H9 (cell line): Measurements from ENCODE around the gene RAG1. TPM values are rescaled to one million over a fixed set of nuclear protein-coding genes. Genes with fewer than 3 reads are reported as not detected.
A peak's percentile ranks its signal among the peaks of the same experiment; 100 is the strongest.

ENCODE experiments used
- DNase-seq: peaks from one replicate; pipeline ENCODE4 v3.0.0-alpha.2; 2017
- H2AFZ ChIP-seq: one replicate; pipeline ENCODE4 v1.6.1; 2013; ENCODE audit warnings: mild to moderate bottlenecking, low read length, control low read depth, moderate library complexity
- H2AK5ac ChIP-seq: 2 replicates; pipeline ENCODE4 v1.6.1; 2013; ENCODE audit warnings: low read length, control low read depth, mixed read lengths; ENCODE audit not compliant: insufficient read length
- H2BK120ac ChIP-seq: one replicate; pipeline ENCODE4 v1.6.1; 2013; ENCODE audit warnings: low read depth, mild to moderate bottlenecking, low read length, control low read depth, inconsistent platforms; ENCODE audit not compliant: poor library complexity, severe bottlenecking
- H2BK12ac ChIP-seq: 2 replicates; pipeline ENCODE4 v1.6.1; 2013; ENCODE audit warnings: low read length, control low read depth, mixed read lengths, low read depth; ENCODE audit not compliant: insufficient read length
- H2BK15ac ChIP-seq: 2 replicates; pipeline ENCODE4 v1.6.1; 2013; ENCODE audit warnings: low read depth, low read length, control low read depth
- H2BK20ac ChIP-seq: one replicate; pipeline ENCODE4 v1.6.1; 2013; ENCODE audit warnings: low read depth, mild to moderate bottlenecking, low read length, control low read depth, inconsistent platforms; ENCODE audit not compliant: poor library complexity, severe bottlenecking
- H2BK5ac ChIP-seq: 2 replicates; pipeline ENCODE4 v1.6.1; 2013; ENCODE audit warnings: low read length, control low read depth, mixed read lengths; ENCODE audit not compliant: insufficient read length
- H3K14ac ChIP-seq: 2 replicates; pipeline ENCODE4 v1.6.1; 2013; ENCODE audit warnings: low read length, control low read depth; ENCODE audit not compliant: insufficient read depth
- H3K18ac ChIP-seq: 2 replicates; pipeline ENCODE4 v1.6.1; 2013; ENCODE audit warnings: low read depth, mild to moderate bottlenecking, mixed read lengths, low read length, control low read depth; ENCODE audit not compliant: insufficient read length
- H3K23ac ChIP-seq: 2 replicates; pipeline ENCODE4 v1.6.1; 2013; ENCODE audit warnings: low read length, control low read depth, mixed read lengths, low read depth; ENCODE audit not compliant: insufficient read length
- H3K23me2 ChIP-seq: 2 replicates; pipeline ENCODE4 v1.6.1; 2013; ENCODE audit warnings: low read depth, mild to moderate bottlenecking, mixed read lengths, low read length, control low read depth; ENCODE audit not compliant: insufficient read length, poor library complexity, severe bottlenecking
- H3K27ac ChIP-seq: 2 replicates; pipeline ENCODE4 v1.5.1; 2013; ENCODE audit warnings: low read length, control low read depth, mixed read lengths, low read depth; ENCODE audit not compliant: insufficient read length
- H3K27me3 ChIP-seq: 2 replicates; pipeline ENCODE4 v1.6.1; 2013; ENCODE audit warnings: low read length, control low read depth, inconsistent platforms; ENCODE audit not compliant: insufficient read depth
- H3K4ac ChIP-seq: 2 replicates; pipeline ENCODE4 v1.6.1; 2013; ENCODE audit warnings: low read depth, mild to moderate bottlenecking, control low read depth, inconsistent platforms, low read length, moderate library complexity
- H3K4me1 ChIP-seq: 2 replicates; pipeline ENCODE4 v1.6.1; 2013; ENCODE audit warnings: low read length, control low read depth, inconsistent platforms; ENCODE audit not compliant: insufficient read depth
- H3K4me2 ChIP-seq: 2 replicates; pipeline ENCODE4 v1.6.1; 2013; ENCODE audit warnings: low read length, control low read depth, mixed read lengths; ENCODE audit not compliant: insufficient read length, insufficient read depth
- H3K56ac ChIP-seq: 2 replicates; pipeline ENCODE4 v1.6.1; 2013; ENCODE audit warnings: low read depth, mild to moderate bottlenecking, mixed read lengths, low read length, control low read depth; ENCODE audit not compliant: insufficient read length
- H3K79me1 ChIP-seq: 2 replicates; pipeline ENCODE4 v1.6.1; 2013; ENCODE audit warnings: low read depth, mild to moderate bottlenecking, moderate library complexity, low read length, control low read depth, inconsistent platforms; ENCODE audit not compliant: insufficient read depth, poor library complexity, severe bottlenecking
- H3K79me2 ChIP-seq: 2 replicates; pipeline ENCODE4 v1.6.1; 2013; ENCODE audit warnings: low read length, control low read depth, inconsistent platforms; ENCODE audit not compliant: insufficient read depth
- H3K9ac ChIP-seq: 2 replicates; pipeline ENCODE4 v1.6.1; 2013; ENCODE audit warnings: low read length, control low read depth, mixed read lengths; ENCODE audit not compliant: insufficient read length; ENCODE audit errors: extremely low read depth
- H3K9me3 ChIP-seq: one replicate; pipeline ENCODE4 v1.6.1; 2013; ENCODE audit warnings: low read depth, low read length, inconsistent platforms; ENCODE audit not compliant: control insufficient read depth
- H3T11ph ChIP-seq: one replicate; pipeline ENCODE4 v1.6.1; 2013; ENCODE audit warnings: mild to moderate bottlenecking, low read length, control low read depth, inconsistent platforms
- H4K20me1 ChIP-seq: one replicate; pipeline ENCODE4 v1.6.1; 2013; ENCODE audit not compliant: control insufficient read depth, insufficient read length, insufficient read depth
- H4K5ac ChIP-seq: 2 replicates; pipeline ENCODE4 v1.6.1; 2013; ENCODE audit warnings: low read depth, mild to moderate bottlenecking, mixed read lengths, low read length, control low read depth; ENCODE audit not compliant: insufficient read length
- H4K8ac ChIP-seq: replicated peaks from 2 replicates; pipeline ENCODE4 v1.6.1; 2013; ENCODE audit warnings: low read length, control low read depth, mixed read lengths, low read depth; ENCODE audit not compliant: insufficient read length
- H4K91ac ChIP-seq: 2 replicates; pipeline ENCODE4 v1.6.1; 2013; ENCODE audit warnings: low read depth, mild to moderate bottlenecking, moderate library complexity, mixed read lengths, low read length, control low read depth; ENCODE audit not compliant: insufficient read length
- H3K27ac Mint-ChIP-seq, 3 experiments: 2 replicates in 2 of 3; 3 replicates in 1 of 3; pipeline ENCODE4 v1.8.0; 2020 to 2021; ENCODE audit warnings: mixed read lengths in 3 of 3, mild to moderate bottlenecking in 1 of 3, moderate library complexity in 1 of 3
- H3K27me3 Mint-ChIP-seq: 2 replicates; pipeline ENCODE4 v1.8.0; 2021; ENCODE audit warnings: low read depth, mild to moderate bottlenecking, moderate library complexity, mixed read lengths
- H3K36me3 Mint-ChIP-seq, 3 experiments: 2 replicates in 2 of 3; 3 replicates in 1 of 3; pipeline ENCODE4 v1.8.0; 2020 to 2021; ENCODE audit warnings: low read depth in 3 of 3, mixed read lengths in 3 of 3; ENCODE audit not compliant: insufficient read depth in 1 of 3
- H3K4me1 Mint-ChIP-seq, 2 experiments: 2 replicates each; pipeline ENCODE4 v1.8.0; 2020; ENCODE audit warnings: mixed read lengths in 2 of 2
- H3K4me3 Mint-ChIP-seq, 2 experiments: 2 replicates in 1 of 2; 3 replicates in 1 of 2; pipeline ENCODE4 v1.8.0; 2020 to 2021; ENCODE audit warnings: mild to moderate bottlenecking in 2 of 2, mixed read lengths in 2 of 2, moderate library complexity in 1 of 2
- H3K9me3 Mint-ChIP-seq, 2 experiments: 2 replicates in 1 of 2; 3 replicates in 1 of 2; pipeline ENCODE4 v1.8.0; 2020; ENCODE audit warnings: mild to moderate bottlenecking in 2 of 2, mixed read lengths in 2 of 2, moderate library complexity in 1 of 2
- CTCF ChIP-seq: fragments of 200-600 bp; sonication (generic); conservative IDR thresholded peaks from 3 replicates; pipeline ENCODE4 v1.8.0; 2021; ENCODE audit warnings: antibody characterized with exemption, mild to moderate bottlenecking
- WGBS: extraction: QIAGEN DNeasy Blood & Tissue Kit; methylation state at CpG from one replicate; pipeline ENCODE4 v1.1.7; 2013; ENCODE audit warnings: missing lambda C conversion rate, low lambda C conversion rate, mixed read lengths; ENCODE audit not compliant: insufficient read length; ENCODE audit errors: extremely low coverage; 5-methylcytosine and 5-hydroxymethylcytosine counted together
- total RNA-seq: library from RNA; stranded (reverse); gene quantifications from 2 replicates; pipeline ENCODE4 v1.2.1, GENCODE V29; 2021

The RAG1 gene
- total RNA-seq, 1 experiment from 2014 or later, result 0.70 TPM

GRCh38 chr11:36622431-36623136 lies 54.8 kb downstream of the RAG1 start:
- H2BK5ac ChIP-seq, result no peak overlapping the region
- Mint-ChIP-seq H3K36me3 (no peaks in the 10 kb centered on the region), H3K27me3 (no peaks in the 10 kb centered on the region), H3K4me3 (no peak overlapping the region), H3K27ac (no peak overlapping the region), H3K9me3 (no peaks in the 10 kb centered on the region), H3K4me1 (no peaks in the 10 kb centered on the region)
- no peak overlapping the region for H2AK5ac ChIP-seq
- H3K9ac ChIP-seq, result no peak overlapping the region
- H4K91ac ChIP-seq, result no peak overlapping the region
- H4K20me1 ChIP-seq, result no peaks in the 10 kb centered on the region
- H4K8ac ChIP-seq, result no peak overlapping the region
- no peak overlapping the region for H2BK20ac ChIP-seq
- no peak overlapping the region for H3K4me2 ChIP-seq
- no peak overlapping the region for H4K5ac ChIP-seq
- H3K14ac ChIP-seq, result no peak overlapping the region
- no peaks in the 10 kb centered on the region for H3K4me1 ChIP-seq
- no peaks in the 10 kb centered on the region for H3K9me3 ChIP-seq
- H3K79me2 ChIP-seq, result no peaks in the 10 kb centered on the region
- no peak overlapping the region for H3T11ph ChIP-seq
- H3K18ac ChIP-seq, result no peak overlapping the region
- no peak overlapping the region for H3K27ac ChIP-seq
- H3K4ac ChIP-seq, result no peak overlapping the region
- H2BK12ac ChIP-seq, result no peak overlapping the region
- no peak overlapping the region for H2BK120ac ChIP-seq
- peaks cover 2% of the 10 kb centered on the region for H3K23me2 ChIP-seq
- DNase-seq, result no peak
- H2AFZ ChIP-seq, result no peak overlapping the region
- H3K23ac ChIP-seq, result no peak overlapping the region
- H2BK15ac ChIP-seq, result no peak overlapping the region
- TF ChIP-seq CTCF, result peak; percentile 49
- WGBS, result no CpG with 5 or more reads among the region's 3 CpGs
- H3K56ac ChIP-seq, result no peak overlapping the region
- H3K27me3 ChIP-seq, result no peaks in the 10 kb centered on the region
- no peaks in the 10 kb centered on the region for H3K79me1 ChIP-seq
